ENCODE measurements around the gene KATNB1. TPM values are rescaled to one million over a fixed set of nuclear protein-coding genes. Genes with fewer than 3 reads are reported as not detected.
"Not testable (repeated sequence)": the region's sequence is repeated elsewhere in the genome, so short reads cannot be mapped to it uniquely, and the experiment has no call there.

The KATNB1 gene
- total RNA-seq, 2 experiments from 2014 or later, result 23.1 to 31.7 TPM

DNA sequence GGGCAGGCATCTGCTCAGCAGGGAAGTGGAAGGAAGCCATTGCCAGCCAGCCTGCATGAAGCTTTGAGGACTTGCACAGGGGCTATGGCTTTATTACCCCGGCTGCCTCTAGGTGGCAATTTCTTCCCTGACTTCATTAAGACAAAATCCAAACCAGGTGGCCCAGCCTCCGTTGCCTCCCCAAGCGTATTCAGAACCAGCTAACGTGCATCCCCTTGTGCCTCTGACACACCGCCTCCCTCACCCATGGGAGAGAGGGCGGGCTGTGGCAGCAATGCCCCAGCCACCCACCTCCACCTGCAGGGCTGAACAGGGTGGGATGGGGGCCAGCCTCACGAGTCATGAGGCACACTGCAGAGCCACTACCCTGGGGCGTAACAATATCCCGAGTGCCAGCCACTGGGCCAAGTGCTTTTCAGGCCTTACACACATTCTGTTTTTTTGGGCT is 59.9 kb downstream of the KATNB1 start:
- peaks cover 13% of the 10 kb centered on the region for H3K27me3 Mint-ChIP-seq

DNA sequence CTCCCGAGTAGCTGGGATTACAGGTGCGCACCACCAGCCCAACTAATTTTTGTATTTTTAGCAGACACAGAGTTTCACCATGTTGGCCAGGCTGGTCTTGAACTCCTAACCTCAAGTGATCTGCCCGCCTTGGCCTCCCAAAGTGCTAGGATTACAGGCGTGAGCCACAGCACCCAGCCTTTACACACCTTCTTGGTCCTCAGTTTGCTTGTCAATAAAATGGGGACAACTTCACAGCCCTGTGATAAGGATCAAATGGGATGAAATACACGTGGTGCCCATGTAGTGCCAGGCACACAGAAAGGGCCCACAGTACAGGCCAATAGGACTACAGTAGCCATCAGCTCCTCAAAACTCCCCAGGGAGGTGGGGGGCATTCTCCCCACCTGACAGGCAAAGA is 60.4 kb downstream of the KATNB1 start:
- peaks cover 20% of the 10 kb centered on the region for H3K4me1 Mint-ChIP-seq
- H3K27ac Mint-ChIP-seq; DNase-seq; H3K9me3 Mint-ChIP-seq; H3K4me3 Mint-ChIP-seq; H3K36me3 Mint-ChIP-seq (ENCODE audit: low read depth); POLR2A ChIA-PET: not testable (repeated sequence)
- CTCF ChIA-PET, result interaction anchor here (1.0 to 2.3 kb wide), 3 partner anchors 14 to 224 kb away, joined by 3 to 6 read pairs (median 3); partner anchors contain the start of gene KATNB1
- H3K27me3 Mint-ChIP-seq, result peaks cover 19% of the 10 kb centered on the region

More for the DNA sequence above, 59.9 kb downstream of the KATNB1 start:
- H3K9me3 Mint-ChIP-seq, result no peaks in the 10 kb centered on the region
- ChIA-PET CTCF (interaction anchor here (1.0 to 2.3 kb wide), 4 partner anchors 15 to 223 kb away, joined by 3 to 6 read pairs (median 3); partner anchors contain the start of gene KATNB1), POLR2A (no interaction called here)
- H3K4me3 Mint-ChIP-seq, result no peak overlapping the region
- H3K36me3 Mint-ChIP-seq (ENCODE audit: low read depth), result no peaks in the 10 kb centered on the region
- H3K27ac Mint-ChIP-seq, result no peak overlapping the region
- H3K4me1 Mint-ChIP-seq, result peaks cover 16% of the 10 kb centered on the region
- peak; percentile 52 for DNase-seq

DNA sequence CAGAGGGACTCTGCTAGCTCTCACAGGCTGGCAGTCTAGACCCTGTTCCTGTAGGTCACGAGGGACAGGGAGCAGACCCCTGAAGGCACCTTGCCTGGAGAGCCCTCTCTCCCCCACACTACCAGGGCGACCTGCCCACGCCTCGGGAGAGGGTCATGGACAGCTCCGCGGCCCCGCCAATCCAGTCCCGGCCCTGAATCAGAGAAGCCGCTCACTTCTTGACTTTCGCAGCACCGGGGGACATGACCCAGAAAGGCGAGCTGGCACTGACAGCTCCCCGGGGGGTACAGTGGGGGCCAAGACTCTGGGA is 61.6 kb downstream of the KATNB1 start:
- no peaks in the 10 kb centered on the region for H3K9me3 Mint-ChIP-seq
- ChIA-PET POLR2A (no interaction called here), CTCF (interaction anchor here (0.8 to 1.0 kb wide), 3 partner anchors 10 to 62 kb away, joined by 3 read pairs; partner anchors contain the start of gene KATNB1)
- no peak overlapping the region for H3K4me3 Mint-ChIP-seq
- H3K36me3 Mint-ChIP-seq (ENCODE audit: low read depth), result no peaks in the 10 kb centered on the region
- H3K27ac Mint-ChIP-seq, result no peak overlapping the region
- DNase-seq, result no peak
- peaks cover 23% of the 10 kb centered on the region for H3K27me3 Mint-ChIP-seq
- peaks cover 20% of the 10 kb centered on the region for H3K4me1 Mint-ChIP-seq

DNA sequence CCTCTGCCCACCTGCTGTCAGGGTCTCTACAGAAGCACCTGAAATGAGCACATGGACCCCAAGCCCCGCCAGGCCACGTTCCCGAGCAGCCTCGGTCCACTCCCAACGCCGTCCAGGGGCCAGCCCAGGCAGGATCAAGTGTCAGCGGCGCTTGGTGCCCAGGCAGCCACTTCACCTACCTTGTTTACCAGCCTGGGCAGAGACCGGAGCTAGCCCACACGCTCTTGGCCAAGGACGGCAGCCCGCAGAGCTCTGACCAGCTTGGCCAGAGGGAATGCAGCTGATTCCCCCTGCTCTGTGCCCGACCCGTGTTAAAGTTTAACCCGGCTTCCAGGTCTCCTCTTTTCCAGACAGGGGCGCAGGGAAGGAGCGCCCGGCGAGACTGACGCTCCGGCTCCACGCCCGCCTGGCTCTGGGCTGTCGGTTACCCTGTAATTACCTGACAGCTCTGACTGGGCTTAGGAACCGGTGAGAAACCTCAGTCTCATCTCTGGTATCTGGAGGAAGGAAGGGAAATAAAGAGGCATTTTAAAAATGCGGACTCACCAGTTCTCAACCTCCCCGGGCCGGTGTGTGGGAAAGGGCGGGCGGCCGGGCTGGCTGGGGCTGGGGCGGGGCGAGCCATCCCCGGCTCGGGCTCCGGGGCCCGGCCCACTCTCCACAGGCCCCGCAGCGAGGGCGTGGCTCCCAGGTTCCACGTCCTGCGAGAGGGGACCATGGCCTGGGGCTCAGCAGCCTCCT is 62.1 kb downstream of the KATNB1 start:
- peaks cover 22% of the 10 kb centered on the region for H3K4me1 Mint-ChIP-seq
- H3K27ac Mint-ChIP-seq, result no peak overlapping the region
- H3K27me3 Mint-ChIP-seq, result peaks cover 25% of the 10 kb centered on the region
- no peak for DNase-seq
- H3K9me3 Mint-ChIP-seq, result no peaks in the 10 kb centered on the region
- no peak overlapping the region for H3K4me3 Mint-ChIP-seq
- CTCF ChIA-PET, result interaction anchor here (0.8 to 1.0 kb wide), 3 partner anchors 9 to 62 kb away, joined by 3 read pairs; partner anchors contain the start of gene KATNB1
- H3K36me3 Mint-ChIP-seq (ENCODE audit: low read depth), result no peaks in the 10 kb centered on the region
- POLR2A ChIA-PET, result no interaction called here

DNA sequence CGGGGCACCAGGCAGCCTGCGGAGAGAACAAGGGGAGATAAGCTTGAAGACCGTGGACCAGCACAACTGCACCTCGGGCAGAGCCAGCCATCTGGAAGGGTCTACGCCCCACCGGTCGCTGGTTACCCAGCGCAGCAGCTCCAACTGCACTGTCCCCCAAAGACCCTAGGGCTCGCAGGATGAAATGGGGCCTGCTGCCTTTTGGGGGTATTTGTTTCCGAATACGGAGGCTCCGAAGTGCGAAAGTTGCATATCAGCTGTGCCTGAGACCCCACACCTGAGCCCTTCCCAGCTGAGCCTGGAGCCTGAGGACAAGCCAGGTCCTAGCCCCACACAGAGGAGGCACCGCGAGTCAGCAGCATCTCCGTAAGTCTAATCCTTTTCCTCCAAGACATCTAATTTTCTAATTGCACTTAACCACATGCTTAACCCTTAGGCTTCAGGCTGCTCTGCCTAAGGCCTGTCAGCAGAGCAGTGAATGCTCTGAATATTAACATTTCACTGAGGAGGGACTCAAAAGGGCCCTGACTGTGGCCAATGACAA is 62.8 kb downstream of the KATNB1 start:
- Mint-ChIP-seq H3K27ac (no peak overlapping the region), H3K36me3 (ENCODE audit: low read depth) (no peaks in the 10 kb centered on the region), H3K9me3 (no peaks in the 10 kb centered on the region), H3K4me3 (no peak overlapping the region), H3K4me1 (peaks cover 25% of the 10 kb centered on the region), H3K27me3 (peaks cover 31% of the 10 kb centered on the region)
- DNase-seq, result no peak
- POLR2A ChIA-PET, result no interaction called here
- CTCF ChIA-PET, result interaction anchor here (1.0 to 1.1 kb wide), 2 partner anchors 10 to 63 kb away, joined by 3 read pairs; partner anchors contain the start of gene KATNB1

GRCh38 chr16:57798953-57799599 is 63.5 kb downstream of the KATNB1 start:
- no peaks in the 10 kb centered on the region for H3K9me3 Mint-ChIP-seq
- peaks cover 25% of the 10 kb centered on the region for H3K4me1 Mint-ChIP-seq
- H3K27me3 Mint-ChIP-seq, result peaks cover 37% of the 10 kb centered on the region
- H3K36me3 Mint-ChIP-seq (ENCODE audit: low read depth), result no peaks in the 10 kb centered on the region
- H3K27ac Mint-ChIP-seq, result no peak overlapping the region
- DNase-seq, result no peak
- ChIA-PET POLR2A (no interaction called here), CTCF (interaction anchor here (0.7 to 1.1 kb wide), 3 partner anchors 9 to 199 kb away, joined by 3 read pairs; no protein-coding TSS in a partner anchor)
- no peak overlapping the region for H3K4me3 Mint-ChIP-seq

DNA sequence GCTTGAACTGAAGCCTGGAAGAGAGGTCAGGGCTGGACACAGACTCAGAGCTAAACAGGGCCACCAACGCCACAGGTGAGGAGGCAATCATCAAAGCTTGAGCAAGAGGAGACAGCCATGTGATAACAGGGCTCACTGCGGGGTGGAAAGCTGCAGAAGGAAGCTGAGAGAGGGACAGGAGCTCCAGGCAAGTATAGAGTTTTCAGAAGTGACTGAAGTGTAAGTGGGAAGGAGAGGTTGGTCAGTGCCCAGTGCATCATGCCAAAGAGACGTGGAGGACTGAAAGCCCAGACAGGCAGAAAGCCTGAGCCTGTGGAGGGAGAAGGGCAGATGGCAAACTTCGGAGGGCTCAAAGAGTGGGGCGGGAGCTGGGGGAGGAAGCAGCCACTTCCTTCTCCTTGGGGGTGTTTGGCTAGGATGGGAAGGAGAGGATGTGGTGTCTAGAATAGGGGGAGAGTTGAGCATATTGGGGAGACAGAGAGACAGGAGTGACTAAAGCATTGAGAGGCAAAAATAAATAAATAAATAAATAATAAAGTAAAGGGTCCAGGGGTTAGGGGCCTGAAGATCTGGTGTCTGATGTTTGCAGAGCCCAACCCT is 64.1 kb downstream of the KATNB1 start:
- H3K27ac Mint-ChIP-seq, result peak overlapping the region; percentile 51
- DNase-seq, result no peak
- POLR2A ChIA-PET, result no interaction called here
- H3K36me3 Mint-ChIP-seq (ENCODE audit: low read depth), result no peaks in the 10 kb centered on the region
- no peak overlapping the region for H3K4me3 Mint-ChIP-seq
- H3K4me1 Mint-ChIP-seq, result peaks cover 25% of the 10 kb centered on the region
- no peaks in the 10 kb centered on the region for H3K9me3 Mint-ChIP-seq
- CTCF ChIA-PET, result interaction anchor here (0.7 to 1.1 kb wide), 4 partner anchors 9 to 223 kb away, joined by 3 read pairs; no protein-coding TSS in a partner anchor
- peaks cover 42% of the 10 kb centered on the region for H3K27me3 Mint-ChIP-seq

GRCh38 chr16:57800200-57801097 is 64.9 kb downstream of the KATNB1 start:
- no peak overlapping the region for H3K27ac Mint-ChIP-seq

GRCh38 chr16:57801098-57801808 is 65.7 kb downstream of the KATNB1 start:
- peak overlapping the region; percentile 14 for H3K4me3 Mint-ChIP-seq
- peaks cover 46% of the 10 kb centered on the region for H3K27me3 Mint-ChIP-seq
- POLR2A ChIA-PET, result no interaction called here
- H3K27ac Mint-ChIP-seq, result no peak overlapping the region
- CTCF ChIA-PET, result interaction anchor here (0.6 to 1.6 kb wide), 5 partner anchors 10 to 105 kb away, joined by 3 to 5 read pairs (median 3); no protein-coding TSS in a partner anchor
- no peaks in the 10 kb centered on the region for H3K9me3 Mint-ChIP-seq
- no peaks in the 10 kb centered on the region for H3K36me3 Mint-ChIP-seq (ENCODE audit: low read depth)
- H3K4me1 Mint-ChIP-seq, result peaks cover 25% of the 10 kb centered on the region
- DNase-seq, result no peak

More at GRCh38 chr16:57800200-57801097, 64.9 kb downstream of the KATNB1 start:
- no peaks in the 10 kb centered on the region for H3K9me3 Mint-ChIP-seq
- ChIA-PET POLR2A (no interaction called here), CTCF (interaction anchor here (0.8 to 1.6 kb wide), 5 partner anchors 9 to 224 kb away, joined by 3 to 5 read pairs (median 3); no protein-coding TSS in a partner anchor)
- H3K27me3 Mint-ChIP-seq, result peaks cover 42% of the 10 kb centered on the region
- H3K4me1 Mint-ChIP-seq, result peaks cover 25% of the 10 kb centered on the region
- H3K4me3 Mint-ChIP-seq, result no peak overlapping the region
- no peaks in the 10 kb centered on the region for H3K36me3 Mint-ChIP-seq (ENCODE audit: low read depth)
- DNase-seq, result no peak

GRCh38 chr16:57801809-57802340 is 66.3 kb downstream of the KATNB1 start:
- Mint-ChIP-seq H3K36me3 (ENCODE audit: low read depth) (no peaks in the 10 kb centered on the region), H3K4me3 (peak overlapping the region; percentile 14), H3K4me1 (peaks cover 25% of the 10 kb centered on the region), H3K27me3 (peaks cover 52% of the 10 kb centered on the region), H3K9me3 (no peaks in the 10 kb centered on the region), H3K27ac (no peak overlapping the region)
- DNase-seq, result no peak
- ChIA-PET POLR2A (no interaction called here), CTCF (interaction anchor here (0.6 to 1.6 kb wide), 4 partner anchors 9 to 62 kb away, joined by 3 to 5 read pairs (median 4); no protein-coding TSS in a partner anchor)

All from activated CD4-positive, alpha-beta T cell treated with anti-CD3 and anti-CD28 coated beads, Interleukin-2, amount 10 ng/mL, durations not matched to agents 7 days and 5 days (primary cell).